HepG2 (cell line): Measurements from ENCODE around the gene ATG16L2. TPM values are rescaled to one million over a fixed set of nuclear protein-coding genes. Genes with fewer than 3 reads are reported as not detected.

Experiments used
- AHR ChIP-seq: IDR thresholded peaks from 2 replicates; pipeline ENCODE4 v1.6.1; 2018; ENCODE audit warnings: missing genetic modification reagents, missing compliant biosample characterization
- CBX5 ChIP-seq: sonication (generic); formaldehyde crosslinking; IDR thresholded peaks from 2 replicates; pipeline ENCODE4 v1.4.0; 2020; ENCODE audit warnings: missing genetic modification reagents, borderline replicate concordance
- CREM ChIP-seq, 2 experiments: sonication (generic) in 1 of 2; formaldehyde crosslinking in 1 of 2; IDR thresholded peaks; 2 replicates each; pipeline versions ENCODE4 v1.4.0 to v1.6.1; 2016 to 2020; ENCODE audit warnings: antibody characterized with exemption in 1 of 2, mild to moderate bottlenecking in 1 of 2, missing genetic modification reagents in 1 of 2
- DPF2 ChIP-seq: sonication (generic); formaldehyde crosslinking; IDR thresholded peaks from 2 replicates; pipeline ENCODE4 v1.4.0; 2020; ENCODE audit warnings: mild to moderate bottlenecking, low read depth, missing genetic modification reagents, borderline replicate concordance
- DR1 ChIP-seq: sonication (generic); formaldehyde crosslinking; IDR thresholded peaks from 2 replicates; pipeline ENCODE4 v1.8.0; 2021; ENCODE audit warnings: mild to moderate bottlenecking, missing genetic modification reagents, inconsistent platforms
- IRF2 ChIP-seq: IDR thresholded peaks from 2 replicates; pipeline ENCODE4 v1.6.1; 2018; ENCODE audit warnings: missing genetic modification reagents, missing compliant biosample characterization
- JARID2 ChIP-seq: sonication (generic); formaldehyde crosslinking; IDR thresholded peaks from 2 replicates; pipeline ENCODE4 v1.8.1; 2023; ENCODE audit warnings: missing genetic modification reagents, inconsistent platforms; ENCODE audit not compliant: insufficient replicate concordance
- LCORL ChIP-seq, 2 experiments: fragments of 450-650 bp in 1 of 2; sonication (generic) in 1 of 2; formaldehyde crosslinking in 1 of 2; IDR thresholded peaks; 2 replicates each; pipeline versions ENCODE4 v1.5.0 to v1.6.1; 2017 to 2020; ENCODE audit warnings: antibody characterized with exemption in 1 of 2, missing genetic modification reagents in 1 of 2
- RCOR2 ChIP-seq: IDR thresholded peaks from 2 replicates; pipeline ENCODE4 v1.6.1; 2016; ENCODE audit warnings: missing biosample characterization, missing genetic modification reagents
- SMYD3 ChIP-seq: sonication (generic); formaldehyde crosslinking; IDR thresholded peaks from 2 replicates; pipeline ENCODE4 v1.8.1; 2023; ENCODE audit warnings: mild to moderate bottlenecking, missing genetic modification reagents
- SYNCRIP ChIP-seq: fragments of 200-400 bp; formaldehyde crosslinking; IDR thresholded peaks from 2 replicates; pipeline ENCODE4 v1.6.1; 2018; ENCODE audit warnings: mild to moderate bottlenecking, low read depth, low read length; ENCODE audit not compliant: insufficient read depth
- THAP11 ChIP-seq: IDR thresholded peaks from 2 replicates; pipeline ENCODE4 v1.6.1; 2016; ENCODE audit warnings: missing biosample characterization, missing genetic modification reagents
- YEATS2 ChIP-seq: sonication (generic); formaldehyde crosslinking; IDR thresholded peaks from 2 replicates; pipeline ENCODE4 v1.4.0; 2020; ENCODE audit warnings: missing genetic modification reagents, borderline replicate concordance
- ZNF264 ChIP-seq: sonication (generic); formaldehyde crosslinking; IDR thresholded peaks from 2 replicates; pipeline ENCODE4 v1.4.0; 2020; ENCODE audit warnings: missing genetic modification reagents
- ZNF589 ChIP-seq: sonication (generic); formaldehyde crosslinking; conservative IDR thresholded peaks from 2 replicates; pipeline ENCODE4 v1.8.0; 2022; ENCODE audit warnings: mild to moderate bottlenecking, moderate library complexity, missing genetic modification reagents
- ZNF670 ChIP-seq: sonication (generic); formaldehyde crosslinking; IDR thresholded peaks from 2 replicates; pipeline ENCODE4 v1.8.0; 2022; ENCODE audit warnings: mild to moderate bottlenecking, missing genetic modification reagents, borderline replicate concordance
- ZNF776 ChIP-seq: sonication (generic); formaldehyde crosslinking; IDR thresholded peaks from 2 replicates; pipeline ENCODE4 v1.4.0; 2020; ENCODE audit warnings: mild to moderate bottlenecking, missing genetic modification reagents
- polyA plus RNA-seq, 8 experiments: library from polyadenylated mRNA; depleted of rRNA in 3 of 8; stranded (reverse) in 7 of 8; unstranded in 1 of 8; fragments of >200 nt; fragmentation: Illumina TruSeq in 4 of 8; extraction: Trizol in 4 of 8; gene quantifications; 2 replicates each; pipeline versions ENCODE4 v1.2.1 to v1.2.3, GENCODE V29; 2011 to 2016; ENCODE audit warnings: low read depth in 4 of 8, missing spikeins in 1 of 8, mixed read lengths in 1 of 8; ENCODE audit not compliant: insufficient read depth in 1 of 8
- total RNA-seq, 5 experiments: library from RNA; depleted of rRNA; stranded (reverse); fragments of >200 nt; fragmentation: Illumina TruSeq; extraction: Trizol; gene quantifications; 2 replicates each; pipeline ENCODE4 v1.2.3, GENCODE V29; 2016; ENCODE audit warnings: low read depth in 1 of 5
- TF ChIP-seq, protein P1 (sequence below): sonication (generic); formaldehyde crosslinking; IDR thresholded peaks from 2 replicates; pipeline ENCODE4 v1.4.0; 2020; ENCODE audit warnings: mild to moderate bottlenecking, missing genetic modification reagents, borderline replicate concordance
- TF ChIP-seq, protein P2 (sequence below): sonication (generic); formaldehyde crosslinking; IDR thresholded peaks from 2 replicates; pipeline ENCODE4 v1.9.0; 2021; ENCODE audit warnings: missing genetic modification reagents, borderline replicate concordance
- TF ChIP-seq, protein P3 (sequence below): sonication (generic); formaldehyde crosslinking; IDR thresholded peaks from 2 replicates; pipeline ENCODE4 v1.9.0; 2021; ENCODE audit warnings: missing genetic modification reagents, mild to moderate bottlenecking, borderline replicate concordance

Gene ATG16L2
- total and polyA plus RNA-seq, 2 of the 13 experiments (the other 11 are each of a cell fraction or from before 2014, with no cell fraction given), result 6.2 to 14.8 TPM

DNA sequence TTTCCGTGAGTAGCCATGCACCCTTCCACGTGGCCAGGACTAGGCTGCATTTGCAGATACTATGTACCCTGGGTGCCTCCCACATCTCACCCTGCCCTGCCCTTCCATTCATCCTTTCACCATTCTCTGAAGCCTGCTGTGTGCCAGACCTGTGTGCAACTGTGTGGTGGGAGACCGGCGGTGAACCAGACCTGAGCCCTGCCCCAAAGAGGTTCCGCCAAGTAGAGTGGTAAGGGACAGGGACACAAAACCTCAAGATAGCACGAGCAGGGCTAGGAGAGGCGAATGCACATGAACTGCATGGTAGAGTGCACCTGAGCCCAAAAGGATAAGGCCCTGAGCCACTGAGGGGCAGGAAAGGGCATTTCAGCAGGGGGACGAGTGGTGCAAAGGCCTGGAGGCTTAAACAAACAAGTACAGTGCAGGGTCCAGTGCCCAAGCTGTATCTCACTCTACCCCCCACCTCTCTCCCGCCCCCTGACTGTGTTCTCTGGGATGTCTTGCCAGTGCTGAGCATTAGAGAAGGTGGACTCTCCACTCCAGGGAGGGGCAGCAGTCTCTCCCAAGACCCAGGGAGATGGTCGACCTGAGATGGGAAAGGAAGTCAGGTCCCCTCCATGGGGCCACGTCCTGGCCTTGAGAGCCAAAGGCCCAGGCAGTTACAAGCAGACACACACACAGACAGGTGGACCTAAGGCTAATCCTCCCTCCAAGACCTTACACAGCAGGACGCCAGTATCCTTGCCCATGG lies 47.9 kb upstream of the ATG16L2 start (continued):
- TF ChIP-seq, protein P1, sequence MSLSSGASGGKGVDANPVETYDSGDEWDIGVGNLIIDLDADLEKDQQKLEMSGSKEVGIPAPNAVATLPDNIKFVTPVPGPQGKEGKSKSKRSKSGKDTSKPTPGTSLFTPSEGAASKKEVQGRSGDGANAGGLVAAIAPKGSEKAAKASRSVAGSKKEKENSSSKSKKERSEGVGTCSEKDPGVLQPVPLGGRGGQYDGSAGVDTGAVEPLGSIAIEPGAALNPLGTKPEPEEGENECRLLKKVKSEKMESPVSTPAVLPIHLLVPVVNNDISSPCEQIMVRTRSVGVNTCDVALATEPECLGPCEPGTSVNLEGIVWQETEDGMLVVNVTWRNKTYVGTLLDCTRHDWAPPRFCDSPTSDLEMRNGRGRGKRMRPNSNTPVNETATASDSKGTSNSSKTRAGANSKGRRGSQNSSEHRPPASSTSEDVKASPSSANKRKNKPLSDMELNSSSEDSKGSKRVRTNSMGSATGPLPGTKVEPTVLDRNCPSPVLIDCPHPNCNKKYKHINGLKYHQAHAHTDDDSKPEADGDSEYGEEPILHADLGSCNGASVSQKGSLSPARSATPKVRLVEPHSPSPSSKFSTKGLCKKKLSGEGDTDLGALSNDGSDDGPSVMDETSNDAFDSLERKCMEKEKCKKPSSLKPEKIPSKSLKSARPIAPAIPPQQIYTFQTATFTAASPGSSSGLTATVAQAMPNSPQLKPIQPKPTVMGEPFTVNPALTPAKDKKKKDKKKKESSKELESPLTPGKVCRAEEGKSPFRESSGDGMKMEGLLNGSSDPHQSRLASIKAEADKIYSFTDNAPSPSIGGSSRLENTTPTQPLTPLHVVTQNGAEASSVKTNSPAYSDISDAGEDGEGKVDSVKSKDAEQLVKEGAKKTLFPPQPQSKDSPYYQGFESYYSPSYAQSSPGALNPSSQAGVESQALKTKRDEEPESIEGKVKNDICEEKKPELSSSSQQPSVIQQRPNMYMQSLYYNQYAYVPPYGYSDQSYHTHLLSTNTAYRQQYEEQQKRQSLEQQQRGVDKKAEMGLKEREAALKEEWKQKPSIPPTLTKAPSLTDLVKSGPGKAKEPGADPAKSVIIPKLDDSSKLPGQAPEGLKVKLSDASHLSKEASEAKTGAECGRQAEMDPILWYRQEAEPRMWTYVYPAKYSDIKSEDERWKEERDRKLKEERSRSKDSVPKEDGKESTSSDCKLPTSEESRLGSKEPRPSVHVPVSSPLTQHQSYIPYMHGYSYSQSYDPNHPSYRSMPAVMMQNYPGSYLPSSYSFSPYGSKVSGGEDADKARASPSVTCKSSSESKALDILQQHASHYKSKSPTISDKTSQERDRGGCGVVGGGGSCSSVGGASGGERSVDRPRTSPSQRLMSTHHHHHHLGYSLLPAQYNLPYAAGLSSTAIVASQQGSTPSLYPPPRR (CRISPR knock-in tag), result peak; percentile 62; the same call in 1 of the 2 replicates
- TF ChIP-seq DR1 (CRISPR knock-in tag), result peak; percentile 51; the same call in 1 of the 2 replicates
- peak; percentile 37 for TF ChIP-seq JARID2
- TF ChIP-seq CREM (IDR thresholded peaks at IDR 0.05), result peak; percentile 50; the same call in 1 of the 2 replicates
- no peak for TF ChIP-seq CREM (CRISPR knock-in tag; IDR thresholded peaks at IDR 0.05)
- TF ChIP-seq IRF2 (CRISPR knock-in tag), result peak; percentile 68; the same call in 1 of the 2 replicates
- TF ChIP-seq ZNF670 (CRISPR knock-in tag), result no peak
- TF ChIP-seq, protein P2, sequence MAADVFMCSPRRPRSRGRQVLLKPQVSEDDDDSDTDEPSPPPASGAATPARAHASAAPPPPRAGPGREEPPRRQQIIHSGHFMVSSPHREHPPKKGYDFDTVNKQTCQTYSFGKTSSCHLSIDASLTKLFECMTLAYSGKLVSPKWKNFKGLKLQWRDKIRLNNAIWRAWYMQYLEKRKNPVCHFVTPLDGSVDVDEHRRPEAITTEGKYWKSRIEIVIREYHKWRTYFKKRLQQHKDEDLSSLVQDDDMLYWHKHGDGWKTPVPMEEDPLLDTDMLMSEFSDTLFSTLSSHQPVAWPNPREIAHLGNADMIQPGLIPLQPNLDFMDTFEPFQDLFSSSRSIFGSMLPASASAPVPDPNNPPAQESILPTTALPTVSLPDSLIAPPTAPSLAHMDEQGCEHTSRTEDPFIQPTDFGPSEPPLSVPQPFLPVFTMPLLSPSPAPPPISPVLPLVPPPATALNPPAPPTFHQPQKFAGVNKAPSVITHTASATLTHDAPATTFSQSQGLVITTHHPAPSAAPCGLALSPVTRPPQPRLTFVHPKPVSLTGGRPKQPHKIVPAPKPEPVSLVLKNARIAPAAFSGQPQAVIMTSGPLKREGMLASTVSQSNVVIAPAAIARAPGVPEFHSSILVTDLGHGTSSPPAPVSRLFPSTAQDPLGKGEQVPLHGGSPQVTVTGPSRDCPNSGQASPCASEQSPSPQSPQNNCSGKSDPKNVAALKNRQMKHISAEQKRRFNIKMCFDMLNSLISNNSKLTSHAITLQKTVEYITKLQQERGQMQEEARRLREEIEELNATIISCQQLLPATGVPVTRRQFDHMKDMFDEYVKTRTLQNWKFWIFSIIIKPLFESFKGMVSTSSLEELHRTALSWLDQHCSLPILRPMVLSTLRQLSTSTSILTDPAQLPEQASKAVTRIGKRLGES (CRISPR knock-in tag), result no peak
- TF ChIP-seq ZNF264, result peak; percentile 67; the same call in 1 of the 2 replicates
- TF ChIP-seq ZNF776 (CRISPR knock-in tag), result no peak; the same call in 1 of the 2 replicates
- TF ChIP-seq, protein P3, sequence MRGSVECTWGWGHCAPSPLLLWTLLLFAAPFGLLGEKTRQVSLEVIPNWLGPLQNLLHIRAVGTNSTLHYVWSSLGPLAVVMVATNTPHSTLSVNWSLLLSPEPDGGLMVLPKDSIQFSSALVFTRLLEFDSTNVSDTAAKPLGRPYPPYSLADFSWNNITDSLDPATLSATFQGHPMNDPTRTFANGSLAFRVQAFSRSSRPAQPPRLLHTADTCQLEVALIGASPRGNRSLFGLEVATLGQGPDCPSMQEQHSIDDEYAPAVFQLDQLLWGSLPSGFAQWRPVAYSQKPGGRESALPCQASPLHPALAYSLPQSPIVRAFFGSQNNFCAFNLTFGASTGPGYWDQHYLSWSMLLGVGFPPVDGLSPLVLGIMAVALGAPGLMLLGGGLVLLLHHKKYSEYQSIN, result no peak
- peak; percentile 70; the same call in 1 of the 2 replicates for TF ChIP-seq RCOR2 (CRISPR knock-in tag)
- peak; percentile 54; the same call in 1 of the 2 replicates for TF ChIP-seq YEATS2 (CRISPR knock-in tag)
- TF ChIP-seq LCORL (IDR thresholded peaks at IDR 0.05), result peak; percentile 59; the same call in 1 of the 2 replicates
- TF ChIP-seq LCORL (CRISPR knock-in tag; IDR thresholded peaks at IDR 0.05), result peak; percentile 99
- 0 out of 2 replicates have a peak, but pooled peaks have one; percentile 51 for TF ChIP-seq SMYD3
- TF ChIP-seq THAP11 (CRISPR knock-in tag), result peak; percentile 78
- TF ChIP-seq CBX5 (CRISPR knock-in tag), result peak; percentile 80; the same call in 1 of the 2 replicates
- TF ChIP-seq SYNCRIP, result no peak
- no peak for TF ChIP-seq AHR (CRISPR knock-in tag)
- TF ChIP-seq DPF2 (CRISPR knock-in tag), result peak; percentile 91
- TF ChIP-seq ZNF589 (CRISPR knock-in tag), result no peak
